Nephron progenitor cell (in vitro differentiated cells): Measurements from ENCODE around the gene NFAM1.

ENCODE experiments used
- DNase-seq: peaks from one replicate; pipeline ENCODE4 v3.0.0; 2021
- H3K27ac Mint-ChIP-seq: 2 replicates; pipeline ENCODE4 v1.8.0; 2021; ENCODE audit warnings: mild to moderate bottlenecking, moderate library complexity, mixed read lengths
- H3K27me3 Mint-ChIP-seq: 2 replicates; pipeline ENCODE4 v1.8.0; 2021; ENCODE audit warnings: mild to moderate bottlenecking, low read depth, mixed read lengths; ENCODE audit not compliant: poor library complexity
- H3K36me3 Mint-ChIP-seq: 2 replicates; pipeline ENCODE4 v1.8.0; 2021; ENCODE audit warnings: low read depth, mixed read lengths
- H3K4me1 Mint-ChIP-seq: 2 replicates; pipeline ENCODE4 v1.8.0; 2021; ENCODE audit warnings: mixed read lengths
- H3K4me3 Mint-ChIP-seq: 2 replicates; pipeline ENCODE4 v1.8.0; 2021; ENCODE audit warnings: mild to moderate bottlenecking, moderate library complexity, mixed read lengths
- H3K9me3 Mint-ChIP-seq: 2 replicates; pipeline ENCODE4 v1.8.0; 2021; ENCODE audit warnings: mild to moderate bottlenecking, moderate library complexity, mixed read lengths
- CTCF ChIP-seq: fragments of 200-600 bp; sonication (generic); IDR thresholded peaks from 2 replicates; pipeline ENCODE4 v1.5.0; 2021; ENCODE audit warnings: antibody characterized with exemption

NFAM1 gene

GRCh38 chr22:42444077-42444904 lies 12.1 kb upstream of the NFAM1 start:
- TF ChIP-seq CTCF = peak; percentile 87
- Mint-ChIP-seq H3K4me3 (peak overlapping the region; percentile 59), H3K4me1 (peaks cover 50% of the 10 kb centered on the region), H3K27me3 (peaks cover 53% of the 10 kb centered on the region), H3K27ac (peak overlapping the region; percentile 64), H3K36me3 (no peaks in the 10 kb centered on the region), H3K9me3 (no peaks in the 10 kb centered on the region)
- peak; percentile 95 for DNase-seq

- Mint-ChIP-seq H3K36me3 (no peaks in the 10 kb centered on the region), H3K4me1 (peaks cover 55% of the 10 kb centered on the region), H3K4me3 (peak overlapping the region; percentile 40), H3K27ac (no peak overlapping the region), H3K27me3 (peaks cover 55% of the 10 kb centered on the region), H3K9me3 (no peaks in the 10 kb centered on the region)
- TF ChIP-seq CTCF = no peak
- no peak for DNase-seq
Measured at GRCh38 chr22:42443240-42444076, 11.3 kb upstream of the NFAM1 start.

GRCh38 chr22:42442748-42443147 lies 10.5 kb upstream of the NFAM1 start:
- Mint-ChIP-seq H3K36me3 (no peaks in the 10 kb centered on the region), H3K4me3 (no peak overlapping the region), H3K27me3 (peaks cover 56% of the 10 kb centered on the region), H3K27ac (no peak overlapping the region), H3K9me3 (no peaks in the 10 kb centered on the region), H3K4me1 (peaks cover 58% of the 10 kb centered on the region)
- DNase-seq = no peak
- no peak for TF ChIP-seq CTCF

GRCh38 chr22:42440728-42441127 lies 8.5 kb upstream of the NFAM1 start:
- no peaks in the 10 kb centered on the region for H3K36me3 Mint-ChIP-seq
- no peak for TF ChIP-seq CTCF
- no peaks in the 10 kb centered on the region for H3K9me3 Mint-ChIP-seq
- H3K4me3 Mint-ChIP-seq = no peak overlapping the region
- peaks cover 70% of the 10 kb centered on the region for H3K27me3 Mint-ChIP-seq
- H3K4me1 Mint-ChIP-seq = peaks cover 50% of the 10 kb centered on the region
- no peak overlapping the region for H3K27ac Mint-ChIP-seq
- no peak for DNase-seq

GRCh38 chr22:42439821-42440674 lies 7.8 kb upstream of the NFAM1 start:
- no peak for DNase-seq
- Mint-ChIP-seq H3K4me3 (no peak overlapping the region), H3K27ac (no peak overlapping the region), H3K4me1 (peaks cover 43% of the 10 kb centered on the region), H3K36me3 (no peaks in the 10 kb centered on the region), H3K9me3 (no peaks in the 10 kb centered on the region), H3K27me3 (peaks cover 66% of the 10 kb centered on the region)
- no peak for TF ChIP-seq CTCF
